GM18873 (cell line): ENCODE data around the gene STK24.

ENCODE experiments used
- ATAC-seq: cut with Tn5 transposase; IDR thresholded peaks from one replicate; pipeline ENCODE4 v1.9.1; 2021; ENCODE audit warnings: mild to moderate bottlenecking, moderate library complexity, moderate number of reproducible peaks; ENCODE audit not compliant: unreplicated experiment, low FRiP score

STK24 gene

DNA sequence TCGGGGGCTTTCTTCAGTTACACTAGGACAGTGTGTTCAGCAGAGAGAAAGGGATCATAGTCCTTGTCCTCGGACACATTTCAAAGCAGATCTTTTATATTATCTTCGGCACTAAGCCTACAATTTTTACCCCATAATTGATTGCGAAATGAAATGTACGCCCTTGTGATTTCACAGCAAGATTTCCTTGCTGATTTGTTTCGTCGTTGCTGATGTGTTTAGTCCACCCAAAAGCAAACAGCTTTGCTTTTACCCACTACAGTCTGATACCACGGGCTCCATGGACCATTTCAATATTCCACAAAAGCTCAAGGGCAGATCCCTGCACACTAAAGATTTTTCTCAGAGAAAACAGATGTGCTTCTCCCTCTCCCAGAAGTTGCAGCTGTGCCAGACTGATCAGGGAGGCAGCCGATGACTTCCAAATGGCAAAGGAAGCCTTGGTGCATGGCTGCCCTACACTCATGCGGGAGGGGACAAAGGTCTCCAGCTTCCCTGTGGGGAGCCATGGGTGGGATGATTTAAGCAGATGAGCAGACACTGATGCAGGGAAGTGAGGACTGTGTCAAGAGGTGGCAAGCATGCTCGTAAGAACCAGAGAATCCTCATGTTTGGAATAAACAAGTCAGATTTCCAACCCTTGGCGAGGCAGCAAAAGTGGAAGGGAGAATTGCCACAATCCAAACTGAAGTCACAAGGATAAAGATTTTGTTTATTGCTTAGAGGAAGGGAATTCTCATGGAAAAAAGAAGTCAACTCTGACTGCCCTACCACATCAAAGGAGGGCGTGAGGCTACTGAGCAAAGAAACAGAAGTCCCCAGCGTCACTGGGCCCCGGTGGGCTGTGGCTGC lies 81.1 kb downstream of the STK24 start:
- no peak for ATAC-seq

GRCh38 chr13:98494769-98495168 lies 82.1 kb downstream of the STK24 start:
- no peak for ATAC-seq

- ATAC-seq: no peak
These were observed 83.7 kb downstream of the STK24 start for GRCh38 chr13:98493042-98493712.

DNA sequence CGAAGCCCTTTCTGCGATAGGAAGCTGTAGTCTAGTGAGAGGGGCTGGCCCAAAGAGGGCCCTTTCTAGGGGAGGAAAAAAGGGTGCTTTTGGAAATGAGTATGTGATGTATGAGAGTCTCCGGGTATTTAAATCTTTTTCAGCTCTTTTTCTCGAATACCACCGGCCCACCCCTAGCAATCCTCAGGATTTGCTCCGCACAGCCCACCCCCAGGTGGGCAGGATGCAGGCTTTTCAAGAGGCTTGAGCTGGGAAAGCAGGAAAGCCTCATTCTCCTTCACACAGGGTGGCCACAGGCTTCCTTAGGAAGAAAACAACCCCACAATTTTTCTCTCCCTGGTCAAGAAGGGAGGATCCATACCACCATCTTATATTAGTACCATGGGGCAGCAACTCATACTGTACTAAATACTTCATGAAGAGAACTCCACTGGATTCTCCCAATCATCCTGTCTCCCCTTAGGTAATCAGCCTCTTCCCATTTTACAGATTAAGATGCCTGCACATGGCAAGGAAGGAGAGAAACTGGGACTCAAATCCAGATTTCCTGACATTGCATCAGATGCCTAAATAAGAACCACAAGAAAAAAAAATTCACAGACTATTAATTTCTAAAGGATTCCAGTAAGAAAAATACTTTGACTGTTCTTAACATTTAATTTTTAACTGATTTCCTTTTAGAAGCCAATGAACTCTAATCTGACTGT lies 84.4 kb downstream of the STK24 start:
- no peak for ATAC-seq

- ATAC-seq: no peak
These were observed 86.0 kb downstream of the STK24 start for GRCh38 chr13:98490866-98491265.

- ATAC-seq: no peak
These were observed 86.6 kb downstream of the STK24 start for GRCh38 chr13:98490195-98490836.

DNA sequence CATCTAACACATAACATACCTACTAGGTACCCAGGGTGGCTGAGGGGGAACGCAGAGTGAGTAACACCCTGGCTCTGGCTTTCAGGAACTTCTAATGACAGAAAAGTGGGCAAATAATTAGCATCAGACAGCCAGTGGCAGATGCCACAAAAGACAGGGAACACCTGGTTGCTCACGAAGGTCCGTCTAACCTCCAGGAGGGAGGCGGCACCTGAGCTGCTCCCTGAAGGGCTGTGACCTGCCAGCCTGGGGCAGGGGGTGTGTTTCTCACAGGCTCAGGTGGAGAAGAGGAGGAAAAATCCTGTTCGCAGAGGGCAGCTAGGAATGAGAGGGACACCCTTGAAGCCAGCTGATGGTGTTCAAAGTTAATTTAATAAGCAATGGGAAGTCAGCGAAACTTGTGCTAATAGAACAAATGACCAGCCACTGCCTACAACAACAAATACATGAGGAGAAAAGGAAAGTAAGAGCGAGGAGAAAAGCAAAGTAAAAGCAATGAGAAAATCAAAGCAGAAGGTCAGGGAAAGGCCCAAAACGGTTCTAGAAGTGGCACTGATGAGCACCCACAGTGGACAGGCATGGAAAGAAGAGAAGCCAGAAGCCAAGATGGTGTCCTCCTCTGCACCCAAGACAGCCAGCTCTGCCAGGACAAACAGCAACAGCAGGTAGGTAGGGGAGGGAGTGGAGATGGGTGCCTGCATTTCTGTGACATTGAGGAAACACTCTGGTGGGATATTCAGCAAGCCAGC lies 87.3 kb downstream of the STK24 start:
- no peak for ATAC-seq

DNA sequence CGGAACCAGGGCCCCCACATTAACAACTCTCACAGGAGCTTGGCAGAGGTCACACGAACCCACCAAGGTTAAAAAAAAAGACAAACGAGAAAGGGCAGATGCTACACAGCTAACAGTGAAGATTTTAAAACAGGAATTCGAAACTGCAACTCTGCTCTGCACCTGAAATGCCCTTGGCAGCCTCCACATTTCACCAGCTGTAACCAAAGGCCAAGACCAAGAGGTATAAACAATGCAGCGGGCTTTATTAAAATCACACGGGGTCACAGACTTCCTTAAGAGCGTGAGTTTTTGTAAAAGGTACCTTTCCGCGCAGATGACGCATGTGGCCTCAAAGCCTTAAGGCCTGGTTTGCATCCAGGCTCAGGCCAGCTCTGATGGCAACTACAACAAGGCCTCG lies 88.2 kb downstream of the STK24 start:
- ATAC-seq: peak; percentile 63

- no peak for ATAC-seq
These were observed 89.4 kb downstream of the STK24 start for GRCh38 chr13:98487522-98487921.

DNA sequence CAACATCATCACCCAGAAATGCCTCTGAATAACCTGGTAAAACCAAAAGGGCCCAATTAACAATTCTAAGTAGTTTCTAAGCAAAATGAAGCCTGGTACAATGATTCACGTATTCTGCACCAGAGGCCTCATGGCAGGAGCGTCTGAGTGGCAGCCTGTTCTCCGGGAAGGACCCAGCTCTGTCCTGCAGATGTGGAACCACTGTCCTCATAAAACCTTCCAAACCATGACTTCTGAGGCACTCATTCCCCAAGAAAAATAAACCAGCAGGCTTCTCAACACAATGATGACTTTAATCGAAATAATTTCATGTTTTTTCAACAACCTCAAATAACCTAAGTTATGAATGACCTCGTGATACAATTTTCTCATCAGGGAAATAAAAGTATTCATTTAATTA lies 89.9 kb downstream of the STK24 start:
- ATAC-seq: no peak

- no peak for ATAC-seq
These were observed 90.5 kb downstream of the STK24 start for GRCh38 chr13:98486412-98486811.

GRCh38 chr13:98485561-98485960 lies 91.3 kb downstream of the STK24 start:
- no peak for ATAC-seq

- no peak for ATAC-seq
These were observed 92.4 kb downstream of the STK24 start for GRCh38 chr13:98484289-98485219.

GRCh38 chr13:98483601-98484288 lies 93.2 kb downstream of the STK24 start:
- no peak for ATAC-seq

DNA sequence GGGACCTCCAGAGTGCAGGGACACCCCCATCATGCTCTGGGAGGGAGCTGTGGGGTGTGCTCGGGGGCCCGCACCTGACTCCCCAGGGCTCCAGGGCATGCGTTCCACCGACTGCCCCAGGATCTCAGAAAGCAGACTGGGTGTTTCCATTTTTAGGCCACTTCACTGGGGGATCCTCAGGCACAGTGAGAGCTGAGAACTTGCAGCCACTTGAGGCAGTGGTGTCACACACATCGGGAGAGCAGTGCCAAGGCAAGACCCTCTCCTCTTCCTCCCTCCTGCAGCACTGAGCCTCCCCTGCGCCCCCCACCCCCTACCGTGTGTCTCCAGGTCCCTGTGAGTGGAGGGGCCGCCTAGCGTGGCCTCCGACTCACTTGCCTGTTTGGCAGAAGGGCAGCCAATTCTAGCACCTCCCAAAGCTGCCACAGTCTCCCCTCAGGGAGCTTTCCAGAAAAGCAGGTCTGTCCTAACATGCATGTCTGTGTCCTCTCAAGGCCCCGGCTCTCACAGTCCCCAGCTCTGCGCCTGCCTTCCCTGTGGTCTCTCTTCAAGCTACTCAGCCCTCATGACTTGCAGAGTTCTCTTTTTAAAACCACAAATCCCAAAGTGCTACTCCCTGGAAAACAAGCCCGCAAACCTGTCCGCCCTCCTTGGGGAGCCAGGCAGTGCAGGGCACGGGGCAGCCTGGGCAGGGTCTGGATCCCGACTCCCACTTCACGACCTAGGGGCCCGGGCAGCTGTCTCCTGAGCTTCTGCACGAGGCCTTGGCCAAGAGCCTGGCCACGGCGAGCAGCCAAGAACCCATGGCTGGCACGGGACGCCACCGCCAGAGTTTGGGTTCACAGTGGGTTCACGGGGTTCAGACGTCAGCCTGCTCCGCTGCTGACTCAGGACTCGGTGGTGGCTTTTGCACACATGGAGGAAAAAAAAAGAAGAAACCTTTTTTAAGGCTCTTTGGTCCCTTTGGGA lies 94.1 kb downstream of the STK24 start:
- no peak for ATAC-seq

DNA sequence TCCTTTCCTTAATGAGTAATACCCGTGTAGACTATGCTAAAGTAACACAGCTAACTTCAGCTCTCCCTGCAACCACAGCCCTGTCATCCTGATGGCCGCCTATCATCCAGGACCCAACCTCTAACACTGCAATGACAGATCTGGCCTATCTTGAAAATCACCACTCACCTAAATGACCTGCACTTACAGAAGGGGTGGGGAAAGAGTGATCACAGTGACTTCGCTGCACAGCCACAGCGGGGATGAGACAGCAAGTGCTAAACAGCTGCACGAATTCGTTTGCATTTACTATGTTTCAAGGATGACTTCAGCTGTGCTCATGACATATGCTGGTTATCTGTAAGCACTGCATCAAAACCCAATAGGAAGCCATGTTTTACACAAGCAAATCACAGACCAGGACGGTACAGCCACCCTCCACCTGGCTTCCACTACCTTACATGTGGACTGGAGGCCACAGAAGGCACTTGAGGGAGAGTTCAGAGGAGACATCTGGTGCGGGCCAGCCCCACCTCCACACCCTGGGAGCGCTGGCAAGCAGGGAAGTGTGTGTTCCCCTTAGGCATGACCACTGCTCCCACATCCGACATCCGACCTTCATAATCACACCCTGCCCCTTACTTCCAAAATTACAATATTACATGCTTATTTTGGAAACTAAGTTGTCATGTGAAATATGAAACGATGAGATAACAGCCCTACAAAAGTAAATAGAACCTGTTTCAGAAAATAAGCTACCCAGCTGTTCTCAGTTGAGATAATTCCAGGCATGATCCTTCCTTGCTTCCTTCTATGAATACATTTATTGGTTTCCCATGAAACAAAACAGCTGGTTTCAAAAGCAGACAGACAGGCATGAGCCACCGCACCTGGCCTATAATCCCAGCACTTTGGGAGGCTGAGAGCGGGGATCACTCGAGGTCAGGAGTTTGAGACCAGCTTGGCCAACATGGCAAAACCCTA lies 95.7 kb downstream of the STK24 start:
- ATAC-seq: peak; percentile 41
